ENCODE data around the gene SLC38A3. TPM values are rescaled to one million over a fixed set of nuclear protein-coding genes. Genes with fewer than 3 reads are reported as not detected.
A peak's percentile ranks its signal among the peaks of the same experiment; 100 is the strongest.

SLC38A3 gene
- total and polyA plus RNA-seq, 9 of the 15 experiments (the other 6 are each of a cell fraction or from before 2014, with no cell fraction given), result 0.09 to 0.38 (median 0.16) TPM; not detected in 6

GRCh38 chr3:50246517-50246954 lies 41.5 kb downstream of the SLC38A3 start (continued):
- peak in 1 of 3 experiments; percentile 43; a peak in 1 of 6 replicates for TF ChIP-seq ZBTB11 (CRISPR knock-in tag; IDR thresholded peaks at IDR 0.05)
- TF ChIP-seq SPI1 (IDR thresholded peaks at IDR 0.05; ENCODE audit: borderline replicate concordance, low read depth, low read length), result peak; percentile 51
- TF ChIP-seq CREB1 (IDR thresholded peaks at IDR 0.05), result no peak; the same call in 1 of the 2 replicates
- peak; percentile 59 for TF ChIP-seq CREB1 (CRISPR knock-in tag; IDR thresholded peaks at IDR 0.05)
- TF ChIP-seq, protein P1, sequence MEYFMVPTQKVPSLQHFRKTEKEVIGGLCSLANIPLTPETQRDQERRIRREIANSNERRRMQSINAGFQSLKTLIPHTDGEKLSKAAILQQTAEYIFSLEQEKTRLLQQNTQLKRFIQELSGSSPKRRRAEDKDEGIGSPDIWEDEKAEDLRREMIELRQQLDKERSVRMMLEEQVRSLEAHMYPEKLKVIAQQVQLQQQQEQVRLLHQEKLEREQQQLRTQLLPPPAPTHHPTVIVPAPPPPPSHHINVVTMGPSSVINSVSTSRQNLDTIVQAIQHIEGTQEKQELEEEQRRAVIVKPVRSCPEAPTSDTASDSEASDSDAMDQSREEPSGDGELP (CRISPR knock-in tag; IDR thresholded peaks at IDR 0.05; ENCODE audit: borderline replicate concordance), result peak; percentile 96
- TF ChIP-seq SMAD3 (CRISPR knock-in tag; conservative IDR thresholded peaks at IDR 0.05), result no peak
- peak in 1 of 2 experiments; percentile 24; a peak in 1 of 4 replicates for TF ChIP-seq RCOR1 (IDR thresholded peaks at IDR 0.05; ENCODE audit: borderline replicate concordance in 1 of 2, low read depth in 2 of 2, low read length in 2 of 2)
- TF ChIP-seq JUND (IDR thresholded peaks at IDR 0.05; ENCODE audit: borderline replicate concordance, low read depth, low read length), result 0 out of 2 replicates have a peak, but pooled peaks have one; percentile 34
- TF ChIP-seq JUND (tag; IDR thresholded peaks at IDR 0.05; ENCODE audit: borderline replicate concordance, low read depth, low read length), result no peak
- TF ChIP-seq RBFOX2 (IDR thresholded peaks at IDR 0.05; ENCODE audit: low read depth, low read length), result peak; percentile 54; the same call in 1 of the 2 replicates
- TF ChIP-seq CTCF (IDR thresholded peaks at IDR 0.05 in 2 of 3, conservative IDR thresholded peaks at IDR 0.05 in 1 of 3; ENCODE audit: insufficient read depth in 2 of 3, low read depth in 1 of 3, low read length in 3 of 3), result peak in 1 of 3 experiments; percentile 14; a peak in 1 of 6 replicates
- TF ChIP-seq MNT (conservative IDR thresholded peaks at IDR 0.05), result peak in 1 of 2 experiments; percentile 60; a peak in 1 of 4 replicates
- peak; percentile 40; the same call in 1 of the 2 replicates for TF ChIP-seq PKNOX1 (IDR thresholded peaks at IDR 0.05)
- TF ChIP-seq, protein P2, sequence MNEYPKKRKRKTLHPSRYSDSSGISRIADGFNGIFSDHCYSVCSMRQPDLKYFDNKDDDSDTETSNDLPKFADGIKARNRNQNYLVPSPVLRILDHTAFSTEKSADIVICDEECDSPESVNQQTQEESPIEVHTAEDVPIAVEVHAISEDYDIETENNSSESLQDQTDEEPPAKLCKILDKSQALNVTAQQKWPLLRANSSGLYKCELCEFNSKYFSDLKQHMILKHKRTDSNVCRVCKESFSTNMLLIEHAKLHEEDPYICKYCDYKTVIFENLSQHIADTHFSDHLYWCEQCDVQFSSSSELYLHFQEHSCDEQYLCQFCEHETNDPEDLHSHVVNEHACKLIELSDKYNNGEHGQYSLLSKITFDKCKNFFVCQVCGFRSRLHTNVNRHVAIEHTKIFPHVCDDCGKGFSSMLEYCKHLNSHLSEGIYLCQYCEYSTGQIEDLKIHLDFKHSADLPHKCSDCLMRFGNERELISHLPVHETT (CRISPR knock-in tag; conservative IDR thresholded peaks at IDR 0.05 in 1 of 2, IDR thresholded peaks at IDR 0.05 in 1 of 2), result 0 out of 4 replicates have a peak, but pooled peaks of 1 of the 2 experiments have one; percentile 9
- no peak for TF ChIP-seq NFRKB (IDR thresholded peaks at IDR 0.05; ENCODE audit: low read depth)

Measured in K562 (cell line).